ENCODE results near the gene SLC35F6.
A peak's percentile ranks its signal among the peaks of the same experiment; 100 is the strongest.
"Not testable (repeated sequence)": the region's sequence is repeated elsewhere in the genome, so short reads cannot be mapped to it uniquely, and the experiment has no call there.

The SLC35F6 gene

DNA sequence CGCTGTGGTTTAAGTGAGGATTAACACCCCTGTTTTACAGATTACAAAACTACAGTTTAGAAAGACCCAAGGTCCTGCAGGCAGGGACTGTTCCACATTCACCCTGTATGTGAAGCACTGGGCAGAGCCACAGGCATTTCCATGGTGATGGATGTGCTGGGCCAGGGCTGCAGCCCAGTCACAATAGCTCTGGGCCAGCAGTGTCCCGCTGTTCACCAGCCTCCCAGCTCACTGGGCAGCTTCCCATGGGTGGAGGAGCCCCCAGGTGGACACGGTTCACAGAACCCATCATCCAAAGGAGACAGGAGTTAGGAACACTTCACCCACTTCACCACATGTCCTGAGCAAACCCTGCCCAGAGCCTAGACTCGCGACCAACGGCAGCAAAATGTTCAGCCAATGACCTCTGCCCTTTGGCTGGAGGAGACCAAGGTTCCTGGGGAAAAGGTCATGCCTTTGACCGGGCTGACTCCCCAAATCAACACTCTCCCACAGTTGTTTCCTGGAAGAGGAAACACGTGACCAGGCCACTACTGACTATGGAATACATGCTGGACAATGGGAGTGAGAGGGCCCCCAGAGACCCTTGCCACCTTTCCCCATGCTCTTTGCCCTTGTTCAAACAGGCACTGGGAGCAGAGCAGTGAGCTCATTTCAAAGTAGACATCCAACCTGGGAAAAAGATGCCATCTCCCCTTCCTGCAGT lies 28.0 kb upstream of the SLC35F6 start:
- Mint-ChIP-seq H3K9me3 (no peaks in the 10 kb centered on the region), H3K27me3 (peaks cover 57% of the 10 kb centered on the region), H3K36me3 (ENCODE audit: insufficient read depth) (no peaks in the 10 kb centered on the region), H3K27ac (ENCODE audit: low read depth) (no peak overlapping the region), H3K4me3 (no peak overlapping the region), H3K4me1 (peaks cover 6% of the 10 kb centered on the region)
- ATAC-seq (replicated peaks; ENCODE audit: extremely low read depth, poor library complexity, severe bottlenecking) (no peak), DNase-seq (ENCODE audit: low spot score in 2 of 2) (no peak)

DNA sequence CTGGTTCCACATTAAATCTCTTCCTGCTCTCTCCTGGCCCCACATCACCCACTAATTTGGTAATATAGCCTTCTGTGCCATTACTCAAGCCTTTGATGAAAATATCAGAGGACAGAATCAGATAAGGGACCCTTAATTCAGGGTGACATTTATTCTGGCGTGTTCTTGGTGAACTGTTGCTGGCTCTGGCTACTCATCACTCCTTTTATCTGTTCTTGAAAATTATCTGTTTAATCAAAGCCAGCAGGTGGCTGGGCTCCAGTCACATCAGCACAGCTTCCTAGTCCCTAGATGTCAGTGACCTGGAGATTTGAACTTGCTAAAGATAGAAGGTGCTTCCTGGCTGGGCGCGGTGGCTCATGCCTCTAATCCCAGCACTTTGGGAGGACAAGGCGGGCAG lies 26.9 kb upstream of the SLC35F6 start:
- DNase-seq (ENCODE audit: low spot score in 2 of 2) (no peak), ATAC-seq (replicated peaks; ENCODE audit: extremely low read depth, poor library complexity, severe bottlenecking) (no peak)
- Mint-ChIP-seq H3K36me3 (ENCODE audit: insufficient read depth) (no peaks in the 10 kb centered on the region), H3K9me3 (no peaks in the 10 kb centered on the region), H3K4me1 (peaks cover 10% of the 10 kb centered on the region), H3K27ac (ENCODE audit: low read depth) (no peak overlapping the region), H3K4me3 (no peak overlapping the region), H3K27me3 (peaks cover 45% of the 10 kb centered on the region)

DNA sequence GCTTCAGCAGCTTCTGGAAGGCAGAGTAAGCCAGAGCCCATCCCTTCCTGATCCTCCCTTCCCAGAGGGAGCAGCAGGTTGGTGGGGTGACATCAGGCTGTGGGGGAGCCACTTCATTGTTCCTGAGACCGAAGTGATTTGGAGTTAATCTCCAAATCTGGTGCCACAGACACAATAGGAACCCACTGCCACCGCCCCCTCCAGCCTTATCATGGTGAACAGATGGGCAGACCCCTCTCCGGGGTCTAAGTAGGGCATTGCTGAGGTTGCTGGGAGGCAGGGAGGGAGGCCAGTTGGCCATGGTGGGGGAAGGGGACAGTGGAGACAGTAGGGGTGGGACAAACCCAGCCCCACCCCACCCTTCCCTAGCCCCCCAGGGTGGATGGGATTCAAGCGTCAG lies 25.6 kb upstream of the SLC35F6 start:
- DNase-seq (ENCODE audit: low spot score in 2 of 2), result no peak
- Mint-ChIP-seq H3K9me3 (no peaks in the 10 kb centered on the region), H3K27me3 (peaks cover 33% of the 10 kb centered on the region), H3K4me3 (no peak overlapping the region), H3K4me1 (peaks cover 10% of the 10 kb centered on the region), H3K36me3 (ENCODE audit: insufficient read depth) (no peaks in the 10 kb centered on the region), H3K27ac (ENCODE audit: low read depth) (peak overlapping the region; percentile 29)
- ATAC-seq (replicated peaks; ENCODE audit: extremely low read depth, poor library complexity, severe bottlenecking), result no peak

GRCh38 chr2:26739514-26739913 lies 24.6 kb upstream of the SLC35F6 start:
- Mint-ChIP-seq H3K36me3 (ENCODE audit: insufficient read depth) (no peaks in the 10 kb centered on the region), H3K4me3 (no peak overlapping the region), H3K27ac (ENCODE audit: low read depth) (no peak overlapping the region), H3K27me3 (peaks cover 26% of the 10 kb centered on the region), H3K4me1 (peaks cover 10% of the 10 kb centered on the region), H3K9me3 (no peaks in the 10 kb centered on the region)
- DNase-seq (ENCODE audit: low spot score in 2 of 2), result no peak
- ATAC-seq (replicated peaks; ENCODE audit: extremely low read depth, poor library complexity, severe bottlenecking), result no peak

- H3K9me3 Mint-ChIP-seq, result no peaks in the 10 kb centered on the region
- no peak overlapping the region for H3K27ac Mint-ChIP-seq (ENCODE audit: low read depth)
- DNase-seq (ENCODE audit: low spot score in 2 of 2) (no peak), ATAC-seq (replicated peaks; ENCODE audit: extremely low read depth, poor library complexity, severe bottlenecking) (no peak)
- peaks cover 10% of the 10 kb centered on the region for H3K4me1 Mint-ChIP-seq
- H3K36me3 Mint-ChIP-seq (ENCODE audit: insufficient read depth), result no peaks in the 10 kb centered on the region
- H3K4me3 Mint-ChIP-seq, result no peak overlapping the region
- peaks cover 17% of the 10 kb centered on the region for H3K27me3 Mint-ChIP-seq
These were observed 23.7 kb upstream of the SLC35F6 start for GRCh38 chr2:26740346-26740745.

DNA sequence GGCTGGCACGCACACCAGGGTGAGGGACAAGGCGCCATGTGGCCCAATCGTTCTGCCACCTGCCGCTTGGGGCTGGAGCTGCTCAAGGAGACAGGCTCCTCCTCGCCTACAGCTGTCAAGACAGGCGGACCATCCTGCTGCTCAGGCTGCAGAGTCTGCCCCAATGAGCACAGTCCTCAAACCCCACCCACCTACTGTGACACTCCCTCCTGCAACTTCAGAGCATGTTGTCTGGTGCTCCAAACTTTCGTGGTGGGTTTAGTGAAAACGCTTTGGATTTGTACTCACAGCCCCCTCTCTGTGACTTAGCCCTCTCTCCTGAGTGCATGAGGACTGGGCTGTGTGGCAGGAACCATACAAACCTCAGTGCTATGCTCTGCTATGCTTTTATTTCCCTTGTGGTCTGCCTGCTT lies 23.2 kb upstream of the SLC35F6 start:
- peaks cover 10% of the 10 kb centered on the region for H3K4me1 Mint-ChIP-seq
- ATAC-seq (replicated peaks; ENCODE audit: extremely low read depth, poor library complexity, severe bottlenecking), result peak; percentile 70

GRCh38 chr2:26742048-26742770 lies 21.9 kb upstream of the SLC35F6 start:
- Mint-ChIP-seq H3K4me1 (peaks cover 10% of the 10 kb centered on the region), H3K27me3 (peaks cover 7% of the 10 kb centered on the region), H3K9me3 (no peaks in the 10 kb centered on the region), H3K27ac (ENCODE audit: low read depth) (no peak overlapping the region), H3K36me3 (ENCODE audit: insufficient read depth) (no peaks in the 10 kb centered on the region), H3K4me3 (no peak overlapping the region)
- DNase-seq (ENCODE audit: low spot score in 2 of 2), result no peak
- no peak for ATAC-seq (replicated peaks; ENCODE audit: extremely low read depth, poor library complexity, severe bottlenecking)

More for the DNA sequence above, 23.2 kb upstream of the SLC35F6 start:
- H3K27me3 Mint-ChIP-seq, result peaks cover 12% of the 10 kb centered on the region
- no peak overlapping the region for H3K4me3 Mint-ChIP-seq
- no peaks in the 10 kb centered on the region for H3K9me3 Mint-ChIP-seq
- DNase-seq (ENCODE audit: low spot score in 2 of 2), result no peak
- no peak overlapping the region for H3K27ac Mint-ChIP-seq (ENCODE audit: low read depth)
- H3K36me3 Mint-ChIP-seq (ENCODE audit: insufficient read depth), result no peaks in the 10 kb centered on the region

- H3K36me3 Mint-ChIP-seq (ENCODE audit: insufficient read depth), result no peaks in the 10 kb centered on the region
- DNase-seq (ENCODE audit: low spot score in 2 of 2), result no peak
These were observed 20.2 kb upstream of the SLC35F6 start for GRCh38 chr2:26743852-26744251.

DNA sequence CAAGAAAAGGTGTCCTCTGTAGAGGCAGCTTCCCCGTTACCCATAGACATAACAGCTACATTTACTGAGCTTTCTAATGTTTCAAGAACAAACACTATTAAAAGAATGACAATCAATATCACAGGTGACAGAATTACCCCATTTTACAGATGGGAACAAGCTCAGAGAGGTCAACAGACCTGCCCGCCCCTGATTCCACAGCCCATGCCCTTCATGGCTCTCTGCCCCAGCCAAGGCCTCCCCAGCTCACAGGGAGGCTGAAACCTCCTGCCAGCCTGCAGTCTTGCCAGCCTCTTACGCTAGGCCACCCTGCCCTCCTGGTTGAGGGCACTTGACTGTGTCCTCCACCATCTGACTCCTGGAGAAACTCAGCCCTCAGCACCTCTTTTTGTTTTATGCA lies 19.1 kb upstream of the SLC35F6 start:
- Mint-ChIP-seq H3K4me3 (no peak overlapping the region), H3K4me1 (peaks cover 10% of the 10 kb centered on the region), H3K27ac (ENCODE audit: low read depth) (no peak overlapping the region), H3K9me3 (no peaks in the 10 kb centered on the region), H3K27me3 (no peaks in the 10 kb centered on the region), H3K36me3 (ENCODE audit: insufficient read depth) (no peaks in the 10 kb centered on the region)
- DNase-seq (ENCODE audit: low spot score in 2 of 2) (no peak), ATAC-seq (replicated peaks; ENCODE audit: extremely low read depth, poor library complexity, severe bottlenecking) (no peak)

More at GRCh38 chr2:26743852-26744251, 20.2 kb upstream of the SLC35F6 start:
- Mint-ChIP-seq H3K27me3 (no peaks in the 10 kb centered on the region), H3K4me3 (no peak overlapping the region), H3K9me3 (no peaks in the 10 kb centered on the region), H3K4me1 (peaks cover 10% of the 10 kb centered on the region), H3K27ac (ENCODE audit: low read depth) (no peak overlapping the region)
- no peak for ATAC-seq (replicated peaks; ENCODE audit: extremely low read depth, poor library complexity, severe bottlenecking)

- Mint-ChIP-seq H3K4me1 (peaks cover 7% of the 10 kb centered on the region), H3K27ac (ENCODE audit: low read depth) (no peak overlapping the region), H3K4me3 (no peak overlapping the region), H3K9me3 (no peaks in the 10 kb centered on the region), H3K36me3 (ENCODE audit: insufficient read depth) (no peaks in the 10 kb centered on the region), H3K27me3 (no peaks in the 10 kb centered on the region)
- DNase-seq (ENCODE audit: low spot score in 2 of 2) (peak; percentile 48 to 62), ATAC-seq (replicated peaks; ENCODE audit: extremely low read depth, poor library complexity, severe bottlenecking) (peak; percentile 70)
These were observed 18.3 kb upstream of the SLC35F6 start for GRCh38 chr2:26745609-26746327.

DNA sequence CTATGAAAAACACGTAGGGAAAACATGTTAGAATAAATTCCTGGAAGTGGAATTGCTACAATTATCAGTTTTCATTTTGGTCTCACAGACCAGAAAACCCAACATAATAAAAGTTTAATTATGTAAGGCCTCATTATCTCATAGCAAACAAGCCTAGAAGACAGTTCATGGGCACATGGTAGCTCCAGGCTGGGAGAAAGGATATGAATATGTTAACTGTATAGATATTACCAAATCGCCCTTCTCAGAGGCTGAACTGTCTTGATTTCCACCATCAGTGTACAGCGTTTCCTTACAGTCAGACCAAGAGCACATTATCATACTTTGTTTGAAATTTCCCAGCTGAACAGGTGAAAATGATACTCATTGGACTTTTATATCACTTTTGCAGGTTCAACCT lies 17.1 kb upstream of the SLC35F6 start:
- H3K36me3 Mint-ChIP-seq (ENCODE audit: insufficient read depth), result no peaks in the 10 kb centered on the region
- DNase-seq (ENCODE audit: low spot score in 2 of 2), result no peak
- ATAC-seq (replicated peaks; ENCODE audit: extremely low read depth, poor library complexity, severe bottlenecking), result no peak
- H3K9me3 Mint-ChIP-seq, result no peaks in the 10 kb centered on the region
- no peak overlapping the region for H3K4me3 Mint-ChIP-seq
- no peaks in the 10 kb centered on the region for H3K27me3 Mint-ChIP-seq
- no peak overlapping the region for H3K27ac Mint-ChIP-seq (ENCODE audit: low read depth)
- no peaks in the 10 kb centered on the region for H3K4me1 Mint-ChIP-seq

GRCh38 chr2:26749787-26750420 lies 14.2 kb upstream of the SLC35F6 start:
- not testable (repeated sequence) for H3K36me3 Mint-ChIP-seq (ENCODE audit: insufficient read depth)

More at GRCh38 chr2:26749787-26750420, 14.2 kb upstream of the SLC35F6 start:
- not testable (repeated sequence) for H3K27ac Mint-ChIP-seq (ENCODE audit: low read depth); H3K4me1 Mint-ChIP-seq; DNase-seq (ENCODE audit: low spot score in 2 of 2); H3K4me3 Mint-ChIP-seq; ATAC-seq (replicated peaks; ENCODE audit: extremely low read depth, poor library complexity, severe bottlenecking); H3K27me3 Mint-ChIP-seq; H3K9me3 Mint-ChIP-seq
